ENCODE results near the gene PLXNA4.

PLXNA4 gene

DNA sequence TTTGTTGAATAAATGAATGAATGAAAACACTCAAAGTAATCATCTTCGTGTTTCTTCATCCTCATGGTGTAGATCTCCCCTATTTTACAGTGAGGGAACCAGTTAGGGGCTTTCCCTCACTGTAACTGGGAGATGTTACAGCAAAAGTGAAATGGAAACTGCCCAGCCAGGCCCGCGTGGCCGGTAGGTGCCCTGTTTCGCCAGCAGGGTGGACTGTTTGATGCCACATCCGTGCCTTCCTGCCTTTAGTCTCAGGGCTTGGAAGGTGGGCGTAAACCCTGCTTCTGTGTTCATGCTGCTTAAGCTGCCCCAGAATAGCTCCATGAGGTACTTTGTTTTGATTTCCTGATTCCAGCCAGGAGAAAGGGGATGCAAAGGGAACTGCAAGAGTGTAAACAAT lies 268.8 kb downstream of the PLXNA4 start:
- no peak for DNase-seq

DNA sequence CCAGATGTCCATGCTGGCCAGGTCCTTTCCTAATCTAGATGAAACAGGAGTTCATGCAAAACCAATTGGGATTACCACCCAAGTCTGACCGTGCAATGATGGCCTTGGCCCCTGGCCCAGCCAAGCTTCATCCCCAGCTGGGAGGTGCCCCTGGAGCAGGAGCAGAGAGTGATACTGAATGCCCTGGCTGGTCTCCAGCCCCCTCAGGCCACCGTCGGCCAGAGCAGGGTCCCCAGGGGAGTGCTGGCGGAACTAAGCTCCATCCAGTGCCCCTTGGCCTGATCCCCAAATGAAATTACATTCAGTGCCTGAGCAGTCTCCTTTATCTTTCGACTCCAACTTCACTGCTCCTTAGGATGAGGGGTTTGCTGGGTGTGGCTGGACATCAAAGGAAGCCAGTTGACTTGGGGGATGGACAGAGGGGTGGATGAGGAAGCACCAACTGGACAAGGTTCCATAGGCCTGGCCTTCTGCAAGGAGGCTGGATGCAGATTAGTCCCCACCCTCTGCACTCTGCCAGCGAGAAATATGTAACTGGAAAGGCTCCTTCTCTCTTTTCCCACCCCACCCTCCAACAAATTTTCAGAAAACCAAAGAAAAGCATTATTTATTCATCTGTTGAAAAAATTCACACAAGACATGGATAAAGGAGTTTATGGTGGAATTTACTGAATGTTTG lies 275.5 kb downstream of the PLXNA4 start:
- DNase-seq, result no peak

DNA sequence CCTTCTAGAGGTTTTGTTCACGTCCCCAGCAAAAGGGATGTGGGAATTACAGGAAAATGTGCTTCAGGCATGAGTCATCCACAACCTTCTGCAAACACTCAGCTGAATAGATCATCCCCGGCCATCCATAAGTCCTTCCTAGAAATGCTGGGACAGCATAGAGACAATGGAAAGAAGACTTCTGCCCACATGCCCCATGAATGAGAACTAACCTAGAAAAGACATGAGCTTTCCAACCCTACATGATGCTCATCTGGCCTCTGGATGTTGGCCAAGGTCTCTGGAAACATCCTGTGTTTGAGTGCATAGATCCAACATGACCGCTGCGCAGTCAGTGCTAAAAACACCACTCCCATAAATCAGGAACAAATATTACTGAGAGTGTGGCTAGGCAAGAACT lies 277.5 kb downstream of the PLXNA4 start:
- no peak for DNase-seq

DNA sequence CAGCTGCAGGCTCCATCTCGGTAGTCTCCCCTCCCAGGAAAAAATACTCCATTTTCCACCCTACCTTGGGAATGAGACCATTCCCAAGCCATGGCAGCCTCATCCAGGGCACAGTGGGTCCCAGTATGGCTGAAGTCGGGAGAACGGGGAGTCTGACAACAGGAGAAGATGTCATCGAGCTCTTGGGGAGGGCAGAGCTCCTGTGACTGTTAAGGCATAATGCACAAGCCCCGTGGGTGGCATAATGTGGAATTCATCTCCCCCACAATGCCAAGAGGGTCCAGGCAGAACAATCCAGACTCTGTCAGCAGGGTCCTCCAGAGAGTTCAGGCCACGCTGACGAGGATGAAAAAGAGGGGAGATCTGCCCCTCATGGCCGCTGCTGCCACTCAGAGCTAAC lies 279.4 kb downstream of the PLXNA4 start:
- no peak for DNase-seq

DNA sequence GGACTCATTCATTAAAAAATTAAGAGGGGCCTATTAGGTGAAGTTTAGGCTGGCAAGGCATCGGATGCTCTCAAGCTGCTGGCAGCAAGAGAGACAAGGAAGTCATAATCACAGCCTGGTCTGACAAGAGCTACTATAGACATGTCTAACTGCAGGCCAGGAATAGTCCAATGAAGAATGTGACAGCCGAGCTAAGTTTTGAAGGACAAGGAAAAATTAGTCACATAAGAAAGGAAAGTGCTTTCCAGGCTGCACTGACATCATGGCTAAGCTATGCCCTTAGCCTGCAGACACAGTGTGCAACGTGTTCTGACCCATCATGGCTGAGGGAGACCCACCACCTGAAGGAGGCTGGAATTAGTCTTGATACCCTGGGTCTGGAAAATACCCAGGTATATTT lies 281.1 kb downstream of the PLXNA4 start:
- no peak for DNase-seq

DNA sequence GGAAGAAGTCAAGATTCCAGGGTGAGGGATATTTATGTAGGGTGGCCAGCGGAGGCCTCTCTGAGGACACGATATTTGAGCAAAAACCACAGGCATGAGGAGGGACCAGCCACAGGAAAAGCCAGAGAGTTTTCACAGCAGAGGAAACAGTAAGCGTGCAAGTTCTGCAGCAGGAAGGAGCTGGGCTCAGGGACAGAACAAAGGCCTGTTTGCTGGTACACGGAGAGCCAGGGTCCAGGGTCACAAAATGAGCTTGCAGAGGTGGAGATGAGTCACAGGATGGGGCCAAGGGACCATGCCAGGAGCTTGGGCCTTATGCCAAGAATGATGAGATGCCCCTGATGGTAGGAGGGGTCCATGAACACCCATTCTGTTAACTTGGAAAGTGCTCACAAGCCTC lies 283.5 kb downstream of the PLXNA4 start:
- no peak for DNase-seq

DNA sequence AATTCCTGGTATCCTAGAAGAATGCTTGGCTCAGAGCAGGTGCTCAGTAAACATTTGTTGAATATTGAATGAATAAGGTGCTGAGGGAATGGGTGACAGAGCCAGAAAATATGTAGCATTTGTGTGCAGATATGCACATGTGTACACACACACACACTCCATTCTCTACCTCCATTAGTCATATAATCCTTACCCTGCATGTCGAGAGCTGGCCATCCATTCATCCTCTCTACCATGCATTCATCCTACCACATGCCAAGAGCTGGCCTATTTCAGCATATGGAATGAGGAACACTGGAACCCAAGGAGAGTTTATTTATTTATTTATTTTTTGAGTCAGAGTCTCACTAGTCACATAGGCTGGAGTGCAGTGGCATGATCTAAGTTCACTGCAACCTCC lies 284.8 kb downstream of the PLXNA4 start:
- DNase-seq, result no peak

DNA sequence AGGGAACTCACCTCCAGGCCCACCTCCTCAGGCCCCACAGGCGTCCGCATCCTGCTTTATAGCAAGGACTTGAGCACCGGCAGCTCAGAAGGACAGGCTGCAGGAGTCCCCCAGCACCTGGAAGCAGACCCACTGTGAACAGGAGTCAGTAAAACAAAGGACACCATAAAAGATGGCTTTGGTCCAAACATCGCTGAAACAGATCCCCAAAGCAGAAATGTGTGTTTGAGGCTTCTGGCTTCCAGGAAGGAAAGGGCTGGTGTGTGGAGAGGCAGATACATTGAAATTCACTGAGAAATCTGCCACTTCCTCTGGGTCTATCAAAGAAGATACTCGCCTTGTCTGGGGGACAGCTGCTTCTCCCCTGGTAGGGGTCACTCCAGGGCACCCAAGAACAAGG lies 286.2 kb downstream of the PLXNA4 start:
- no peak for DNase-seq

DNA sequence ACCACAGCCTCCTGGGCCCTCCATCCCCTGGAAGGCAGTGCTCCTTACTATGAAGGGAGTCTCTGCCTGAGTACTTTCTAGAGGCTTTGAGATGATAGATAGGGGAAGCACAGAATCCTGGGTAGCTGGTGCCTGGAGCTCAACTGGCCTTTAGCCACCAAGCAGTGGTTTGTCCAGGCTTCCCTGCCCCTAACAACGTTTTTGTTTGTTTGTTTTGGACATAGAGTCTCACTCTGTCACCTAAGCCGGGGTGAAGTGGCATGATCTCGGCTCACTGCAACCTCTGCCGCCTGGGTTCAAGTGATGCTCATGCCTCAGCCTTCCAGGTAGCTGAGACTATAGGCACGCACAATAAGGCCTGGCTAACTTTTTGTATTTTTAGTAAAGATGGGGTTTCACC lies 289.4 kb downstream of the PLXNA4 start:
- no peak for DNase-seq

DNA sequence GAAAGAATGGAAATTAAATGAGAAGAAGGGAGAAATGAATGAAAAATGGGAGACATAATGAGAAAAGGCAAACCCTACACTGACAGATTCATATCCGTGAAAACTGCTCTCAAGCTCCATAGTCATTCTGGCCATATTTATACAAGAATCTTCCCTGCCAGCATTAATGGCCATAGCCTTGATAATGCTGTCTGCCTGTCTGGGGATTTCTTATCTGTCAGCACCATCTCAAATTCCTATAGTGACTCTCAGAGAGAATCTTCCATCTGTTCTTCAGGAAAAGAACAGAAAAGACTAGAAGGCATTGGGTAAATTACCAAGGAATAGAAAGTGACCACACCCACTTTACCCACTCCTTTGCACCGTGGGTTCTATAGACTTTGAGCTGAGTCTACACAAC lies 295.9 kb downstream of the PLXNA4 start:
- DNase-seq, result no peak

DNA sequence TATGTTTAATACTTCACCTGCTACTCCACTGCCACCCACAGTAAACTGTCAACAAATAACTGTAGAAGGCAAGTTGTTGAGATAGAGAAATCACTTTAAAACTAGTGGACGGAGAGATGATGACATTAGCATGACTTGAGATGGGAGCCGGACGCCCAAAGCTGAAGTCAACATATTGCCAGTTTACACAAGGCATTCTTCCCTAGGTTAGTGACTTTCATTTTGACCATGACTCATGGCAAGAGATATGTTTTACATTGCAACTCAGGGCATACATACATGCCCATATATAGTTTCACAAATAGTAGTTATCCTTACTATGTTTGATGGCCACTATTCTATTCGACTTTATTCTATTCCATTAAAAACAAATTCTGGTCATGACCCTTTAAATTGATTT lies 296.6 kb downstream of the PLXNA4 start:
- no peak for DNase-seq

DNA sequence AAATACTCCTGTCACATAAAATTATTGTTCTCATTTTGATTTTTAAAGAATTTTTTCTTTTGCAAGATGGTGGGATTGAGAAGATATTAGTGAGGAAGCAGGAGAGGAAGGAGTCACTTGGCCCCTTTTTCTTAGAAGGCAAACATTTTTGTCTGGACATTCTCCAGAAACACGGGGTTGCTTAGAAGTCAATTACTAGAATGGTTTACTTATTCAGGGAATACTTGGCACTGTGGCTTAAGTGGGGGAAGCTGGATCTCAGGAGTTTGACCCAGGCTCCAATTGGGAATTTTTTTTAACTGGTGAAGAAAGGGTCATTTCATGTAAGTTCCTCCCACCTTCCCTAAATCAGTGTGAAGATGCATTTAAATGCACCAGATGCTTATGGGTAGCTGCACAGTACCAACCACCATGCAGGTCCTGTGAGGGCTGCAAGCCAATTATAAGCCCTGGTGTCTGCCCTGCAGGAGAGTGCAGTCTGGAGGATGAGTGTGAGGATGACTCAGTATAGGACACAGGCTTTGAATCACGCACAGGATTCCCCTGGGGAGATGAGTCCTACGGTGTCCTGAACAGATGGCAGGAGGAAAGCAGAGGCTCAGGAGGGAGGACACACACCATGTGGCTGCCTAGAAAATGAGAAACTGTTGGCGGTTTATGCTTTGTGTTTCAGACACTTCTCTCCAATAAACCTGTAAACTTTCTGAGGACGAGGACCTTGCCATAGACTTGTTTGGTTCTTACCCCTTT lies 299.1 kb downstream of the PLXNA4 start:
- no peak for DNase-seq

DNA sequence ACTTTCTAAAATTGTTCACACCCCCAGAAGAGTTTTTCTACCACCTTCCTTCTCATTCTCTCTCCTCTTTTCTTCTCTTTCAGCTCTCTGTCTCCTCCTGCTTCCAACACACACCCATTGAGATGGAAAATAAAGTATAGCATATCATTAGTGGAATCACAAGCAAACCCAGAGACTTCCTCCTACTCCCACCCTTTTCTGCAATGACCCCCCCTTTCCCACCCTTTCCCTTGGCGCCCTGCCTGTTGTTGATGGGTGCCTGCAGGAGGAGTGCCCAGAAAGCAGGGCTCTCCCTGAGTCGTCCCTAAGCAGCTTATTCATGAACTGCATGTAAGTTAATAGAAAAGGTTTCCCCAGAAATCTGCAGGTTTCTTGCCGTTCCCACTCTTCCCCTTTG lies 300.0 kb downstream of the PLXNA4 start:
- DNase-seq, result no peak

DNA sequence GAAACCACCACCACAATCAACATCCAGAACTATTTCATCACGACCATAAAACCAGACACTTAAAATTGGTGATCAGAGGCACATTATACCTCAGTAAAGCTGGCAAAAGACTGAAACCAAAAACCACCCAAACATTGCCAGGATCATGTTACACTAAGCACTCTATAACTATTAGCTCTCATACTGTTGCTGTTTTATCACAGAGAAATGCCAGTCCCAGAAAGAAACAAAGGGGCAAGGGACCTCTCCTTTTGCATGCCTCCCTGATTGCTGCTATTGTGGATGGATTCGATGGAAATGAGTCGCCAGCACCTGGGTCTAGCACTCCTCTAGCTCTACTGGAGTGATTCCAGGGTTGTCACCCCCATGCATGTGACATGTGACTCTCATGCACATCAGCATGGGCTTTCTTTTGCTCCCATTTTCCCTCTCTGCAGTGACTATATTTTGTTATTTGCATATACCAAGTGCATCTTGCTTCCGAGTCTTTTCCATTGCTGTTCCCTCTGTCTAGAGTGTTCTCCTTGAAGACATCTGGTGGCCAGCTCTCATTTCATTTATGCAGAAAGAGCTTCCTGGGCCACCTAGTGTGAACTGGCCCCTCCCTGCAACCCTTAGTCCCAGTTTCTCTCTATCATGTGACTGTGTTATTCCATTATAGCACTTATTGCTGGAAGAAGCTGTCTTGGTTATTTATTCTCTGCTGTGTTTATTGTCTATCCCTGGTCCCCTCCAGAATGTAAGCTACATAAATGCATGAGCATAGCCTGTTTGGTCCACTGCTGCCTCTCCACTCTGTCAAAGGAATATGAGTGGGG lies 300.6 kb downstream of the PLXNA4 start:
- no peak for DNase-seq

DNA sequence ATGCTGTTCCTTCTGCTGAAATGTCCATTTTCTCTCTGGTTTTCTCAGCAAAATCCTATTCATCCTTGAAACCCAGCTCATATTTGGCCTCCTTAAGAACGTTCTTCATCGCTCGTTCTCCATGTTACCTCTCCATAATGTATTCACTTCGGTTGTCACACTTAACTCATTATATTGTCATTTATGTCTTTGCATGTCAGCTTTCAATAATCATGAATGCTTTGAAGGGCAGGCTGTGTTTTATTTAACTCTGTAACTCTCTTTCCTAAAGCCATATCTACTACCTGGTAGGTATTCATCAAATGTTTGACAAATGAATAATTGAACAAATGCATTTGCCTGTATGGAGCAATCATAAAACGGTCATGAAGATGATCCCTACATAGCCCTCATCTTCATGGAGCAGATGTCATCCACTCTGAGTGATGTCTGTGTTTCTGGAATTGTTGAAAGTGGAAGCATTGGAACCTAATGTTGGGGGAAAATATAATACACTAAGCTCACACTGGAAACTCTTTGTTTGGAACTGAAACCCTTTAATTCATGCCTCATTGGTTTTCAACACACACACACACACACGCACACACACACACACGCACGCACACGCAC lies 303.4 kb downstream of the PLXNA4 start:
- no peak for DNase-seq

DNA sequence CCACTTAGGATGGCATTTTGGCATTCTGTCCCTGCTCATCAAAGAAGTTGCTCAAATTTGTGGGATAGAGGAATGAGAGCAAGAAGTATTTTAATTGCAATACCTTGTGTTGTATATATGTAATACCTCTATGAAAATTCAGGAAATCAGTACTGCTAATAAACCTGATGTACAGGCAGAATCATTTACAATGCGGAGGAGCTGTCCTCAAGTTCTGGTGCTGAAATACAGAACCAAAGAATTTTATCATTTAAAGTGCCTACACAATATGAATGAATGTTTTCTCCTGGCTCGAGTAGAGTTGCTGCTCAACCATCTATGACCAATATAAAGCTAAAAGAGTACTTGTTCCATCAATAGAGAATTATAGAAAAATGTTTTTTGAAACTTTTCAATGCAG lies 305.8 kb downstream of the PLXNA4 start:
- no peak for DNase-seq

DNA sequence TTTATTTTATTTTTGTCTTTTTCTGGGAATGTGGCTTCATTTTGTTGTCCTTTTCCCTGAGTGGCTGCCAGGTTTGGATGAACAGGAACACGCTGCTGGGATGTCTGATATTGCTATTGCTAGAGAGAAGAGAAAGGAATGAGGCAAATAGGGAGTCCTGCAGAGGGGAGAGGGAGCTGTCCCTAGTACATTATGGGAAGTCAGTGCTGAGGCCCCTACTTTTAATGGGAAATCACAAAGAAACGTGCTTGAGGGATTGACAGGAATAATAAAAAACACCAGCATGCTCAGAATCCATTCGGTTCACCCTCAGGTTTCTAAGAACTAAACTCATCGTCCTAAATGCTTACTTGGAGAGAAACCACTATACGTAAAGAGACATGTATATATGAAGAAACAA lies 306.6 kb downstream of the PLXNA4 start:
- no peak for DNase-seq

DNA sequence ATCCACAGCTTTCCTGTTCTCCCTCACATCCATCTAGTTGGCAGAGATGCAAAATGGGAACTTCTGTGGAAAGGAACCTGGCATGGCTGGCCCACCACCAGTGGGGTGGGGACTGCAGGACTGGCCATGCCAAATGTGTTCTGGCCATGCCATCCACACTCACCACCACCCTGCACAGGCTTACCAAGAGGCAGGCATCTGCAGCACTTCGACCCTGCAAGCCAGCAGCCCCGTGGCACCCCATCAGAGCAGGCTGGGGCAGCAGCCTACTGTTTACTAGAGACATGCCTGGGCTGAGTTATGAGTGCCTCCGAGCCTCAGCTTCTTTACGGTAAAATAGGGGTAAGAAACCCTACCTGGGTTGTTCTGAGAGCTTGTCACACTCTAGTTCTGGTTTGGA lies 313.1 kb downstream of the PLXNA4 start:
- DNase-seq, result no peak

DNA sequence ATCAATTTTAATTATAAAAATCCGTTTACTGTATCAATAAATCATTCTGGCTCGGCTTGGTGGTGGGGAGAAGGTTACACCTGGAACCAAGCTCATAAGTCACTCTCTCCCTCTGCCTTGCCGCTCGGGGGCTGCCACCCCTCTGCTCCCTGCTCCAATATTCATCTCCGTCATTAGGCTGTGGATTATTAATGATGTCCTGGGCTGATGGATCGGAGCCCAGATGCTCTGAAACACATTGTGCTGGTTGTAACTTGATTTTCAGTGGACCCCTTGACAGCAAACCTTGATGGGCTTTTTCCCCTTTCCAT lies 314.2 kb downstream of the PLXNA4 start:
- no peak for DNase-seq

DNA sequence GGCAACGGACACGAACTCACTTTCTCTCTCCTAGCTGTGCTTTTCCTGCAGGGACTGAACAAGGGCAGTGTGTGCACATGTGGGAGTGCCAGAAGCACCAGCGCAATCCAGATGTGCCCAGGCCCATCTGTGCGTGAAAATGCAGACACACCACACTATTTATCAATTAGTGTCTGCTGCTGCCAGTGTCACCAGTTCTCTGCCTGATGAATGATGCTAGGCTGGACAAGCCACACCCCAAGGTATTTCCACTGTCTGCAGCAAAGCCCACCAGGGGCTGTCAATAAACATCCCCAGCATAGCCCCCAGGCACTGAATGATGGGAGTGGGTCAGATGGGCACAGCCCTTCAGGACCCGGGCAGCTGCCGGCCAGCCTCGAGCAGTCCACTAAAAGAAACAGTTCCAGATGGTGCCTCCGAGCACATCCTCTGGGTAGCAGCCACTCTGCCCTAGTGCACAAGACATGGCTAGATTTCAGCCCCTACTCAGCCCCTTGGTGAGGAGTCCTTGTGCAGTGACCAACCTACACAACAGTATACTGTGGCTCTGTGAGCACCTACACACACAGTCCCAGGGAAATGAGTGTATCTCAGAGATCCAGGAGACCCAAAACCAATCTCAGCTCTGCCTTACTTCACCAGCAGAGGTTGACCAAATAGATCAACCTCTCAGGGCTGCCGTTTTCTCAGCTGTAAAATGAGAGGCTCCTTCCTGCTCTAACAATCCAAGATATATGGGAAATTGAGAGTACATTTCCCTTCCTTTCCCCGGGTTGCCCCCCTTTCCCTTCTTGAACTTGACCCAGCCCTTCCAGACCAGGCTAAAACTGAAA lies 314.7 kb downstream of the PLXNA4 start:
- no peak for DNase-seq

DNA sequence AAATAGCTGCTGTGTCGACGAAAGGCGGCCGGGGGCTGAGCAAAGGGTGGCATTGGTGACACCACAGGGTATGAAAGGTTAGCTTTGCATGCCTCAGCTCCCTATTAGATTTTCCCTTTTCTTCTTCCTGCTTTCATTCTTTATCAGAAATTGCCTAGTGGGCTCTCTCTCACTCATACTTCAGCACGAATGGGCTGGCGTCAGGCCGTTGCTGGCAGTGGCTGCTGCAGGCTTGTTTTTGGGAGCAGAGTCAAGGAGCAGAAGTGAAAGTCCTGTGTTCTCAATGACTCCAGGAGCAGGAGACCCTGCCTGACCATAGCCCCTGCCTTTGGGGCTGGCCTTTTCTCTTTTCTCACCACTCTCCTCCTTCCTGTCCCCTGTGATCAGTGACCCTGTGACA lies 318.0 kb downstream of the PLXNA4 start:
- no peak for DNase-seq

DNA sequence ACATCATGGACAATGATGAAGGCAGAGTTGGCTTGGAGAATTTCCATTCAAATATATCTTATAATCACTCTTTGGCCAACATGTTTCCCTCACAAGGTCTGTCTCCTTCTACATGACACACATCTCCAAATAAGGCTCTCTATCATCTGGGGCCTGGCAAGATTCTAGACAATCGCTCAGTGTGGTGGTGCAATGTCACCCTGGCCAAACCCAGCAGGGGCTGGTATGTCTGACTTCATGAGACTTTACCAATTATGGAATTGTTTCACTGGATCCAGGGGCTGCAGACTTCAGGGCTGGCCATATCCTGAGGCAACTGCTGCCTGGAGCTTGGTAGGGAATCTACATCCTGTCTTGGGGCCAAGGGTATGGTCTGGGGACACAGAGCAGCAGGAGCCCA lies 319.0 kb downstream of the PLXNA4 start:
- no peak for DNase-seq

DNA sequence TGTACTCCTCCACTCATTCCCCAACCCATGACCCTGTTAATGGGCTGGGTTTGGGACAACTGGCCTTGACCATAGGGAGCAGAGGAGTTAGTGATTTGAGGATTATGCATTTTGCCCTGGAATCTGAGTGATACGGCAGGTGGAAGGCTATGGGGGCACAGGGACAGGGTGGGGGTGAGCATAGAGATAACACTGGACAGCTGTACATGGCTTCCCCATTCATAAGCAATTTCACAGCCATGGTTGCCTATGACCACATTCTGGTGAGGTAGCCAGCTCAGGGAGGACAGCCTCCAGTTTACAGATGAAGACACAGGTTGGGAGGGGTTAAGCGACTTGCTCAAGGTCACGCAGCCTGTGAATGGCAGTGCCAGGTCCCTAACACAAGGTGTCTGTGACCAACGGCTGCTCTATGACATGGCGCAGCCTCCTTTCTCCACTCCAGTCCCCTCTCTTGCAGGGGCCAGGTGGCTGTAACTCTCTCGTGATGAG lies 319.5 kb downstream of the PLXNA4 start:
- no peak for DNase-seq

Data from activated CD4-positive, alpha-beta T cell treated with anti-CD3 and anti-CD28 coated beads for 1 hour (primary cell).